Type B pancreatic cell (in vitro differentiated cells): ENCODE measurements around the gene PRPF40B. TPM values are rescaled to one million over a fixed set of nuclear protein-coding genes. Genes with fewer than 3 reads are reported as not detected.

ENCODE experiments used
- DNase-seq: peaks from one replicate; pipeline ENCODE4 v3.0.0; 2021; ENCODE audit warnings: mixed read lengths; ENCODE audit not compliant: unreplicated experiment; ENCODE audit errors: extremely low spot score
- H3K27ac Mint-ChIP-seq: 2 replicates; pipeline ENCODE4 v1.8.0; 2021; ENCODE audit warnings: mild to moderate bottlenecking, mixed read lengths
- H3K27me3 Mint-ChIP-seq: 2 replicates; pipeline ENCODE4 v1.8.0; 2021; ENCODE audit warnings: mixed read lengths
- H3K36me3 Mint-ChIP-seq: 2 replicates; pipeline ENCODE4 v1.8.0; 2021; ENCODE audit warnings: mixed read lengths
- H3K4me1 Mint-ChIP-seq: one replicate; pipeline ENCODE4 v1.8.0; 2021; ENCODE audit warnings: mixed read lengths; ENCODE audit not compliant: unreplicated experiment
- H3K4me3 Mint-ChIP-seq: 2 replicates; pipeline ENCODE4 v1.8.0; 2021; ENCODE audit warnings: mild to moderate bottlenecking, mixed read lengths
- H3K9me3 Mint-ChIP-seq: 2 replicates; pipeline ENCODE4 v1.8.0; 2021; ENCODE audit warnings: mixed read lengths
- total RNA-seq: library from RNA; stranded (reverse); gene quantifications from 2 replicates; pipeline ENCODE4 v1.2.1, GENCODE V29; 2021; ENCODE audit warnings: low replicate concordance
- TF ChIP-seq, protein P1 (sequence below): fragments of 200-600 bp; sonication (generic); conservative IDR thresholded peaks from 2 replicates; pipeline ENCODE4 v1.5.0; 2021; ENCODE audit warnings: antibody characterized with exemption, mild to moderate bottlenecking

Gene PRPF40B
- total RNA-seq, 1 donor from 2014 or later = 35.4 TPM

DNA sequence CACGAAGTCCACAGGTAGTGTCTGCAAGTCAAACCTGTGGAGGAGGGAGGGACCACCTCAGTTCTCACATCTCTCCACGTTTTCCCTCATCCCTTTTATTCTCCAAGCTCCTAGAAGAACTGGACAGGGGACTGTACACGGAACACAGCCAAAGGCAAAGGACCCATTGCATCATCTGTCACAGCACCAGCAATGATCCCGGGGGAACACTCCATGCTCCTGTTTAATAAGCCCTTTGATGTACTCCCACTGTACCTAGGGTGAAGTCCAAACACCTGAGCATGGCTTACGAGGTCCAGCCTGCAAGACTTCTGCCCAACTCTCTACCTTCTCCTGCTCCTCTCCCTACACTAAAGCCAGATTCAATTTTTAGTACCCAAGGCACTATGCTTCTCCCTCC is 26.5 kb downstream of the PRPF40B start:
- Mint-ChIP-seq H3K27me3 (no peaks in the 10 kb centered on the region), H3K4me3 (no peak overlapping the region), H3K9me3 (no peaks in the 10 kb centered on the region), H3K27ac (no peak overlapping the region), H3K4me1 (peaks cover 5% of the 10 kb centered on the region), H3K36me3 (no peaks in the 10 kb centered on the region)
- TF ChIP-seq, protein P1, sequence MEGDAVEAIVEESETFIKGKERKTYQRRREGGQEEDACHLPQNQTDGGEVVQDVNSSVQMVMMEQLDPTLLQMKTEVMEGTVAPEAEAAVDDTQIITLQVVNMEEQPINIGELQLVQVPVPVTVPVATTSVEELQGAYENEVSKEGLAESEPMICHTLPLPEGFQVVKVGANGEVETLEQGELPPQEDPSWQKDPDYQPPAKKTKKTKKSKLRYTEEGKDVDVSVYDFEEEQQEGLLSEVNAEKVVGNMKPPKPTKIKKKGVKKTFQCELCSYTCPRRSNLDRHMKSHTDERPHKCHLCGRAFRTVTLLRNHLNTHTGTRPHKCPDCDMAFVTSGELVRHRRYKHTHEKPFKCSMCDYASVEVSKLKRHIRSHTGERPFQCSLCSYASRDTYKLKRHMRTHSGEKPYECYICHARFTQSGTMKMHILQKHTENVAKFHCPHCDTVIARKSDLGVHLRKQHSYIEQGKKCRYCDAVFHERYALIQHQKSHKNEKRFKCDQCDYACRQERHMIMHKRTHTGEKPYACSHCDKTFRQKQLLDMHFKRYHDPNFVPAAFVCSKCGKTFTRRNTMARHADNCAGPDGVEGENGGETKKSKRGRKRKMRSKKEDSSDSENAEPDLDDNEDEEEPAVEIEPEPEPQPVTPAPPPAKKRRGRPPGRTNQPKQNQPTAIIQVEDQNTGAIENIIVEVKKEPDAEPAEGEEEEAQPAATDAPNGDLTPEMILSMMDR = no peak
- DNase-seq = no peak

DNA sequence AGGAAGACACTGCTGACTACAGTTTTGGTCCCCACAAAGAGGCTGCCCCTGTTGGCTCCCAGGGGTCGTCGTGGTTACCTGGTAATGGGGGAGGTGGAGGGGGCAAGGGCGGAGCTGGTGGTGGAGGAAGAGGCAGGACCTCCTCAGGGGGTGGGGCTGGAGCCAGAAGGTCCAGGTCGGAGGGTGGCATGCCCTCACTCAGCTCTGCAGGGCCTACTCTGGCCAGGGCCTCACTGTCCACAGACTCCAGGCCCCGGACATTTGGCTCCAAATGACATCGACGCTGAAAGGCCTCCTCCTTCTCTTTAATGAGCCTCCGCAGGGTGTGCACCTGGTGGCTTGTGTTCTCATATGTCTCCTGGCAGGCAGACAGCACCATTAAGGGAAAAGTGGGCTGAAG is 28.5 kb downstream of the PRPF40B start:
- no peaks in the 10 kb centered on the region for H3K27me3 Mint-ChIP-seq
- H3K9me3 Mint-ChIP-seq = no peaks in the 10 kb centered on the region
- H3K4me3 Mint-ChIP-seq = no peak overlapping the region
- TF ChIP-seq, protein P1 = no peak
- H3K4me1 Mint-ChIP-seq = peaks cover 5% of the 10 kb centered on the region
- no peaks in the 10 kb centered on the region for H3K36me3 Mint-ChIP-seq
- H3K27ac Mint-ChIP-seq = no peak overlapping the region
- no peak for DNase-seq

DNA sequence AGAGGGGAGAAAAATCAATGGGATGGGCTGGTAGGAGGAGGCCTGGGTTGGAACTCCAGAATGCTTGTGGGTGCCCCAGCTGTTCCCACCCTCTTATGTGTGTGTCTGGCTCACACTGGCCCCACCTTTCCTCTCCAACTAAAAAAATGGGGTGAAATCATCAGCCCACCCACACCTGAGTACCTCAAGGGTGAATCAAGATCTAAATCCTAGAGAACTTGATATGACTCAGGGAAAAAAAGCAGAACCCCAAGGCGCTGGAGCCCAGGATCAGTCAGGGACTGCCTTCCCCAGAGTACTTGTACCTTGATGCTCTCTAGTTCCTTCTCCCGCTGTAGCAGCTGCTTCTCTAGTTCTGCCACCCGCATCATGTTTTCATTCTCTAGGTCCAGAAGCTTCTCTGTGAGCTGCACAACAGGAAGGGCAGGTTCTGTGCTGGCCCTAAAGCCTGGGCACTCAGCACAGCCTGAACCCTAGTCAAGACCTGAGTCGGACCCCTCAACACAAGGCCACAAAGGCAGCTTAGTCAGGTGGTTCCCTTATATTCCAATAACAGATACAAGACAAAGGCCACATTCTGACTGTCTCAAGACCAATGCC is 29.7 kb downstream of the PRPF40B start:
- H3K27me3 Mint-ChIP-seq = no peaks in the 10 kb centered on the region
- H3K27ac Mint-ChIP-seq = no peak overlapping the region
- no peaks in the 10 kb centered on the region for H3K9me3 Mint-ChIP-seq
- no peak overlapping the region for H3K4me3 Mint-ChIP-seq
- no peaks in the 10 kb centered on the region for H3K36me3 Mint-ChIP-seq
- peaks cover 5% of the 10 kb centered on the region for H3K4me1 Mint-ChIP-seq
- DNase-seq = no peak
- TF ChIP-seq, protein P1 = no peak

GRCh38 chr12:49654715-49655114 is 31.4 kb downstream of the PRPF40B start:
- DNase-seq = no peak
- Mint-ChIP-seq H3K27ac (no peak overlapping the region), H3K27me3 (no peaks in the 10 kb centered on the region), H3K36me3 (no peaks in the 10 kb centered on the region), H3K9me3 (no peaks in the 10 kb centered on the region), H3K4me3 (no peak overlapping the region), H3K4me1 (no peaks in the 10 kb centered on the region)
- TF ChIP-seq, protein P1 = no peak

DNA sequence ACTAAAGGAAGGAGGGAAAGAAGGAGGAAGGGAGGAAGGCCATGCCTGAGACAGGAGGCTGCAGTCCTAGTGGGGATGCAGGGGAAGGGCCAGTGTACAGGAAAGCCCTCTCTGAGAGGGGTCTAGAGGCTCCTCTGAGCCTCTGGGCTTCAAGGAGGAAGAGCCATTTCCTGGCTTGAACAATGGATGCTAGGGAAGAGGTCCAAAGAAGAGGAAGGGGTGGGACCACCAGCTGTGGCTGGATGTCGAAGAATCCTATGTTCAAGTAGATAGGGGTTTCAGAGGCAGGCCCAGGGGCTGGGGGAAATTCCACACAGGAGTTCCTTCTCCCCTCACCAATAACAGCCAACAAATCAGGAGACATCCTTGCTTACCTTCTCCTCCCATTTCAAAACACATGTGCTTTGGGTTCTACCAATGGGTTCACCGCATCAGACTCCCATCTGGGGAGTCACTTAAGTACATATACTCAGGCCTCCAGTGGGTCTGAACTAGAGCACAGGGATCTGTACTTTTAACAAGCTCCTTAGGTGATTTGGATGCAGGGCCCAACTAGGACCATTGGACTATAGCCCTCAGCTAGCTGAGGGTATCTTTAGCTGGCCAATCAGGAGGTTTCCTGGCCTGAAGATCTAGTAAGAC is 32.4 kb downstream of the PRPF40B start:
- Mint-ChIP-seq H3K9me3 (no peaks in the 10 kb centered on the region), H3K4me3 (no peak overlapping the region), H3K27me3 (no peaks in the 10 kb centered on the region), H3K36me3 (no peaks in the 10 kb centered on the region), H3K27ac (no peak overlapping the region), H3K4me1 (no peaks in the 10 kb centered on the region)
- TF ChIP-seq, protein P1 = no peak
- DNase-seq = no peak
